GM18499 (cell line): Measurements from ENCODE around the gene OR10G2.
"Not testable (repeated sequence)": the region's sequence is repeated elsewhere in the genome, so short reads cannot be mapped to it uniquely, and the experiment has no call there.

Experiments used
- ATAC-seq: cut with Tn5 transposase; IDR thresholded peaks from one replicate; pipeline ENCODE4 v1.9.1; 2021; ENCODE audit warnings: moderate number of reproducible peaks; ENCODE audit not compliant: insufficient read depth, unreplicated experiment

Gene OR10G2

DNA sequence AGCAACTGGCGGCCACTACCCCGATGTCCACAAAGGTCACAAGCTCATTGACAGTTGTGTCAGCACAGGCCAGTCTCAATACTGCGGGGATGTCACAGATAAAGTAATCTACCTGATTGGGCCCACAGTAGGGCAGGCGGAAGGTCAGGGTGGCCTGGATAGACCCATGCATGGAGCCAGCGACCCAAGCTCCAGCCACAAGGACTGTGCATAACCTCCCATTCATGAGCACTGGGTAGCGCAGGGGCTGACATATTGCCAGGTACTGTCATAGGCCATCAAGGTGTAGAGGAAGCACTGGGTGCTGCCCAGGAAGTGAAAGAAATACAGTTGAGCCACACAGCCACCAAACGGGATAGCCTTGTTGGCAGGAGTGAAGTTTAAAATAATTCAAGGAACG lies 32.6 kb downstream of the OR10G2 start:
- ATAC-seq, result not testable (repeated sequence)

GRCh38 chr14:21589317-21589716 lies 45.4 kb downstream of the OR10G2 start:
- ATAC-seq, result no peak
